ENCODE measurements around the gene CD81.

DNA sequence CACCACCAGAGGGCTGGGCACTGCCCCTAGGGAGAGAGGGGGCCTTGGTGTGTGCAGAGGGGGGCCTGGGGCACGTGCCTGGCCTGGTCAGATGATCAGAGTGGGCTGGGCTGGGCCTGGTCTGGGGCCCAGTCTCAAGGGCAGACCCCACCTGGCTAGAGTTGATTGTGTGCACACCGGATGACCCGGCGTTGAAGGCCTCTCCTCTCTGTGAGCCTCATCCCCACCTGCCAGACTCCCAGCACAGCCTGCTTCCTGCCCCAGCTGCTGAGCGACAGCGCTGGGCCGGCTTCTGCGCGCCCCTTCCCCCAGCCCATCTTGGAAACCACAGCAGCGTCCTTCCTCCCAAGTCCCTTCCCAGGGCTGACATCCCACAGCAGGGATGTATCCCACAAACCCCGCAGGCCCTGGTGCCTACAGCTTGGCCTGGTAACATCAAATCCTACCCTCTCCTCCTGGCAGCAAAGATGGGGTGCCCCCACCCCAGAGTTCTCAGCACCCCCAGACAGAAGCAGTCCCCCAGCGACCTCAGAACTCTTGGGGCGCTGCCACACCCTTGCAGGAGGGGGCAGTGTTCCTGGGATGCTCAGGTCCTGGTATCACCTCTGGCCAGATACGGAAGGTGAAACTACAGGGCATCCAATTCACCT is 12.4 kb downstream of the CD81 start:
- TF ChIP-seq, protein P1, sequence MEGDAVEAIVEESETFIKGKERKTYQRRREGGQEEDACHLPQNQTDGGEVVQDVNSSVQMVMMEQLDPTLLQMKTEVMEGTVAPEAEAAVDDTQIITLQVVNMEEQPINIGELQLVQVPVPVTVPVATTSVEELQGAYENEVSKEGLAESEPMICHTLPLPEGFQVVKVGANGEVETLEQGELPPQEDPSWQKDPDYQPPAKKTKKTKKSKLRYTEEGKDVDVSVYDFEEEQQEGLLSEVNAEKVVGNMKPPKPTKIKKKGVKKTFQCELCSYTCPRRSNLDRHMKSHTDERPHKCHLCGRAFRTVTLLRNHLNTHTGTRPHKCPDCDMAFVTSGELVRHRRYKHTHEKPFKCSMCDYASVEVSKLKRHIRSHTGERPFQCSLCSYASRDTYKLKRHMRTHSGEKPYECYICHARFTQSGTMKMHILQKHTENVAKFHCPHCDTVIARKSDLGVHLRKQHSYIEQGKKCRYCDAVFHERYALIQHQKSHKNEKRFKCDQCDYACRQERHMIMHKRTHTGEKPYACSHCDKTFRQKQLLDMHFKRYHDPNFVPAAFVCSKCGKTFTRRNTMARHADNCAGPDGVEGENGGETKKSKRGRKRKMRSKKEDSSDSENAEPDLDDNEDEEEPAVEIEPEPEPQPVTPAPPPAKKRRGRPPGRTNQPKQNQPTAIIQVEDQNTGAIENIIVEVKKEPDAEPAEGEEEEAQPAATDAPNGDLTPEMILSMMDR (IDR thresholded peaks at IDR 0.05): no peak
- TF ChIP-seq, protein P2, sequence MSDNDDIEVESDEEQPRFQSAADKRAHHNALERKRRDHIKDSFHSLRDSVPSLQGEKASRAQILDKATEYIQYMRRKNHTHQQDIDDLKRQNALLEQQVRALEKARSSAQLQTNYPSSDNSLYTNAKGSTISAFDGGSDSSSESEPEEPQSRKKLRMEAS (CRISPR knock-in tag; IDR thresholded peaks at IDR 0.05): no peak
- TF ChIP-seq, protein P3, sequence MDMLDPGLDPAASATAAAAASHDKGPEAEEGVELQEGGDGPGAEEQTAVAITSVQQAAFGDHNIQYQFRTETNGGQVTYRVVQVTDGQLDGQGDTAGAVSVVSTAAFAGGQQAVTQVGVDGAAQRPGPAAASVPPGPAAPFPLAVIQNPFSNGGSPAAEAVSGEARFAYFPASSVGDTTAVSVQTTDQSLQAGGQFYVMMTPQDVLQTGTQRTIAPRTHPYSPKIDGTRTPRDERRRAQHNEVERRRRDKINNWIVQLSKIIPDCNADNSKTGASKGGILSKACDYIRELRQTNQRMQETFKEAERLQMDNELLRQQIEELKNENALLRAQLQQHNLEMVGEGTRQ (CRISPR knock-in tag; IDR thresholded peaks at IDR 0.05): no peak
- TF ChIP-seq NFE2L1 (CRISPR knock-in tag; IDR thresholded peaks at IDR 0.05) (no peak), TCF7 (CRISPR knock-in tag; IDR thresholded peaks at IDR 0.05; ENCODE audit: low read depth) (no peak)
- TF ChIP-seq, protein P4, sequence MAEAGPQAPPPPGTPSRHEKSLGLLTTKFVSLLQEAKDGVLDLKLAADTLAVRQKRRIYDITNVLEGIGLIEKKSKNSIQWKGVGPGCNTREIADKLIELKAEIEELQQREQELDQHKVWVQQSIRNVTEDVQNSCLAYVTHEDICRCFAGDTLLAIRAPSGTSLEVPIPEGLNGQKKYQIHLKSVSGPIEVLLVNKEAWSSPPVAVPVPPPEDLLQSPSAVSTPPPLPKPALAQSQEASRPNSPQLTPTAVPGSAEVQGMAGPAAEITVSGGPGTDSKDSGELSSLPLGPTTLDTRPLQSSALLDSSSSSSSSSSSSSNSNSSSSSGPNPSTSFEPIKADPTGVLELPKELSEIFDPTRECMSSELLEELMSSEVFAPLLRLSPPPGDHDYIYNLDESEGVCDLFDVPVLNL (CRISPR knock-in tag; IDR thresholded peaks at IDR 0.05; ENCODE audit: borderline replicate concordance, low read depth): no peak

All from WTC11 (cell line).